ENCODE measurements around the gene PLP1.
"Not testable (repeated sequence)": the region's sequence is repeated elsewhere in the genome, so short reads cannot be mapped to it uniquely, and the experiment has no call there.

The PLP1 gene

GRCh38 chrX:103763541-103763940, 13.1 kb upstream of the PLP1 start:
- not testable (repeated sequence) for H3K27ac Mint-ChIP-seq; H3K36me3 Mint-ChIP-seq (ENCODE audit: low read depth); H3K27me3 Mint-ChIP-seq (ENCODE audit: low read depth); H3K4me3 Mint-ChIP-seq; H3K9me3 Mint-ChIP-seq; H3K4me1 Mint-ChIP-seq (ENCODE audit: low read depth)

DNA sequence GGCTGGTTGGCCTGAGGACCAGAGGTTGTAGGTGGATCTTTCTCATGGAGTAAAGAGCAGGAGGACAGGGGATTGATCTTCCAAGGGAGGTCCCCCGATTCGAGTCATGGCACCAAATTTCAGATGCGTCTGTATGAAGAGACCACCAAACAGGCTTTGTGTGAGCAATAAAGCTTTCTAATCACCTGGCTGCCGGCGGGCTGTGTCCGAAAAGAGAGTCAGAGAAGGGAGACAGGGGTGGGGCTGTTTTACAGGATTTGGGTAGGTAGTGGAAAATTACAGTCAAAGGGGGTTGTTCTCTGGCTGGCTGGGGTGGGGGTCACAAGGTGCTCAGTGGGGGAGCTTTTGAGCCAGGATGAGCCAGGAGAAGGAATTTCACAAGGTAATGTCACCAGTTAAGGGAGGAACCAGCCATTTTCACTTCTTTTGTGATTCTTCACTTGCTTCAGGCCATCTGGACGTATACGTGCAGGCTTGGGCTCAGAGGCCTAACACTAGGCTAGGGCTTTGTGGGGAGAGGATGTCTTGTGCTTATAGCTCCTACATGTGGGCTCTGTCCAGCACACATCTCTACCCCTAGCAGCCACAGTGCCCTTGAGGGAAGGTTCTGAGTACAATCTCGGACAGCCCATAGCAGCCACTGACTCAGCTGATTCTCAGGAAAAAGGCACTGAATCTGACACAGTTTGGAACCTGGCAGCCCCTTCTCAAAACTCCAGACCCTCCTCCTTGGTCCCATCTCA, 9.7 kb upstream of the PLP1 start:
- not testable (repeated sequence) for H3K4me3 Mint-ChIP-seq; H3K9me3 Mint-ChIP-seq; H3K36me3 Mint-ChIP-seq (ENCODE audit: low read depth); H3K4me1 Mint-ChIP-seq (ENCODE audit: low read depth); H3K27me3 Mint-ChIP-seq (ENCODE audit: low read depth); H3K27ac Mint-ChIP-seq

DNA sequence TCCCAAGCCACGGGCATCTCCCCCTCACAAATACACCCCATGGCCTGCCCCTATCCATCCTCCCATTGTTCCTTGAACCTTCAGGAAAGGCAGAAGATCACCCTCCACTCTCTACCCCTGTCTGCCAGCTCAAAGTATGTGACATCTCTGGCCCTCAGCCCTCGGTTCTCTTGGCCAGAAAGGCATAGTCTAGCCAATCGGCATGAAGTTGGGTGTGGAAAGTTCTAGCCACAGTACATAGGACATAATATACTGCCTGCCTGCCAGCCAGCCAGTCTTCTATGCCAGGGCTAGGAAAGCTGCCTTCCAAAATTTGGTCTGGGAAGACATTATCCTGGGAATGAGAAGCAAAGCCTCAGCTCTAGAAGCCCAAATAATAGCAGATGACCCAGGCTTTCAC, 3.2 kb upstream of the PLP1 start:
- H3K27ac Mint-ChIP-seq = no peak overlapping the region
- no peak overlapping the region for H3K4me3 Mint-ChIP-seq
- H3K4me1 Mint-ChIP-seq (ENCODE audit: low read depth) = no peaks in the 10 kb centered on the region
- no peaks in the 10 kb centered on the region for H3K36me3 Mint-ChIP-seq (ENCODE audit: low read depth)
- no peaks in the 10 kb centered on the region for H3K9me3 Mint-ChIP-seq
- H3K27me3 Mint-ChIP-seq (ENCODE audit: low read depth) = peaks cover 15% of the 10 kb centered on the region

DNA sequence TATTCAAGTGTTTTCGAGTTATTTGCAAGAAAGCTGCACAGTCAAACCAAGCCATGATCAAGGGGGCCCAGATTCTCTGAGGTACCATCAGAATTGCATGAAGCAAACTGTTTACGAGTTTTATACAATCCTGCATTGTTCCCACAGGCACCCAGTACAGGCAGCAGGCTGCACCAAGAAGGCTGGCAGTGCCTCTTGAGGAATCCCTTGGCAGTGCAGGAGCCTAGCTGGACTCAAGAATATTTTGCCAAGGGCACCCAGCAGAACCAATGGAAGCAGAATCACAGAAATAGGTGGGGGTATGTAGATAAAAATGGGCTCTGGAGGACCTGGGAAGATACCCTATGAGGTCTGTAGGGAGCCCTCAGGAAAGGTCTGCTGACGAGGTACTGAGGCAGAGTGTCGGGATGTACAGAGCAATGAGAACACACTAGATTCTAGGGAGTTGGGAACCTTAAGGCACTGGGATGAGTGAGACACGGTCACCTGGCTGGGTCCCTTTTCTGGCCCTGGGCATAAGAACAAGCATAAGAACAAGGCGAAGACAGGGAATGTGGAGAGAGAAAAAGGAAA, 2.5 kb upstream of the PLP1 start:
- Mint-ChIP-seq H3K27me3 (ENCODE audit: low read depth) (peaks cover 15% of the 10 kb centered on the region), H3K27ac (no peak overlapping the region)

GRCh38 chrX:103779141-103779789, 2.6 kb downstream of the PLP1 start:
- Mint-ChIP-seq H3K36me3 (ENCODE audit: low read depth) (no peaks in the 10 kb centered on the region), H3K4me3 (no peak overlapping the region), H3K9me3 (no peaks in the 10 kb centered on the region), H3K27me3 (ENCODE audit: low read depth) (peaks cover 11% of the 10 kb centered on the region), H3K27ac (no peak overlapping the region), H3K4me1 (ENCODE audit: low read depth) (peaks cover 3% of the 10 kb centered on the region)

More for the DNA sequence above, 2.5 kb upstream of the PLP1 start:
- H3K4me1 Mint-ChIP-seq (ENCODE audit: low read depth) = no peaks in the 10 kb centered on the region
- H3K36me3 Mint-ChIP-seq (ENCODE audit: low read depth) = no peaks in the 10 kb centered on the region
- H3K9me3 Mint-ChIP-seq = no peaks in the 10 kb centered on the region
- H3K4me3 Mint-ChIP-seq = no peak overlapping the region

- Mint-ChIP-seq H3K9me3 (no peaks in the 10 kb centered on the region), H3K4me3 (no peak overlapping the region), H3K27ac (no peak overlapping the region)
Observed at GRCh38 chrX:103780336-103781061, 3.9 kb downstream of the PLP1 start.

GRCh38 chrX:103781062-103781402, 4.4 kb downstream of the PLP1 start:
- no peaks in the 10 kb centered on the region for H3K9me3 Mint-ChIP-seq
- H3K27me3 Mint-ChIP-seq (ENCODE audit: low read depth) = no peaks in the 10 kb centered on the region
- H3K4me3 Mint-ChIP-seq = no peak overlapping the region

More at GRCh38 chrX:103780336-103781061, 3.9 kb downstream of the PLP1 start:
- Mint-ChIP-seq H3K4me1 (ENCODE audit: low read depth) (peaks cover 3% of the 10 kb centered on the region), H3K27me3 (ENCODE audit: low read depth) (peaks cover 4% of the 10 kb centered on the region), H3K36me3 (ENCODE audit: low read depth) (no peaks in the 10 kb centered on the region)

DNA sequence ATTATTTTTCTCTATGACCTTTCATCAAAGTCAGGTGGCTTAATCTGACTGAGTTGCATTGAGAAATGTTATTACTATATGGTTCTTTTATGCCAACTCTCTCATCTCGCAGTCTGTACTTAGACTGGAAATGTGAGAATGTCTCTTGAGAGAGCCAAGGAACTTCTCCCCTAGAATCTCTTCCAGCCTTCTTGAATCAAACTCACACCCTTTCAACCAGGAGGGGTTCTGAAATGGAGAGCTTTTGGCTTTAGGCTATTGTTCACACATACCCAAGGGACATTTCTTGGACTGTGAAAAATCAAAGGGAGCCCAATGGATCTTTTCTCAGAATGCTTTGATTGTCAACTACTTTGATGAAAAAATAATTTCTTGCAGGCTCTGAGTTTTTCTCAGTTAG, 5.1 kb downstream of the PLP1 start:
- H3K36me3 Mint-ChIP-seq (ENCODE audit: low read depth) = no peaks in the 10 kb centered on the region

More at GRCh38 chrX:103781062-103781402, 4.4 kb downstream of the PLP1 start:
- H3K36me3 Mint-ChIP-seq (ENCODE audit: low read depth) = no peaks in the 10 kb centered on the region
- H3K4me1 Mint-ChIP-seq (ENCODE audit: low read depth) = peaks cover 3% of the 10 kb centered on the region
- H3K27ac Mint-ChIP-seq = no peak overlapping the region

GRCh38 chrX:103782640-103783039, 6.0 kb downstream of the PLP1 start:
- no peaks in the 10 kb centered on the region for H3K9me3 Mint-ChIP-seq
- no peaks in the 10 kb centered on the region for H3K27me3 Mint-ChIP-seq (ENCODE audit: low read depth)
- H3K4me1 Mint-ChIP-seq (ENCODE audit: low read depth) = peaks cover 3% of the 10 kb centered on the region
- H3K27ac Mint-ChIP-seq = no peak overlapping the region
- no peaks in the 10 kb centered on the region for H3K36me3 Mint-ChIP-seq (ENCODE audit: low read depth)
- no peak overlapping the region for H3K4me3 Mint-ChIP-seq

More for the DNA sequence above, 5.1 kb downstream of the PLP1 start:
- Mint-ChIP-seq H3K27me3 (ENCODE audit: low read depth) (no peaks in the 10 kb centered on the region), H3K4me1 (ENCODE audit: low read depth) (peaks cover 3% of the 10 kb centered on the region), H3K9me3 (no peaks in the 10 kb centered on the region), H3K27ac (no peak overlapping the region), H3K4me3 (no peak overlapping the region)

- H3K4me1 Mint-ChIP-seq (ENCODE audit: low read depth) = peaks cover 3% of the 10 kb centered on the region
- H3K27ac Mint-ChIP-seq = no peak overlapping the region
- no peak overlapping the region for H3K4me3 Mint-ChIP-seq
- no peaks in the 10 kb centered on the region for H3K36me3 Mint-ChIP-seq (ENCODE audit: low read depth)
- no peaks in the 10 kb centered on the region for H3K9me3 Mint-ChIP-seq
- H3K27me3 Mint-ChIP-seq (ENCODE audit: low read depth) = no peaks in the 10 kb centered on the region
Observed at GRCh38 chrX:103783196-103783595, 6.6 kb downstream of the PLP1 start.

- peaks cover 3% of the 10 kb centered on the region for H3K4me1 Mint-ChIP-seq (ENCODE audit: low read depth)
- no peaks in the 10 kb centered on the region for H3K27me3 Mint-ChIP-seq (ENCODE audit: low read depth)
- H3K4me3 Mint-ChIP-seq = no peak overlapping the region
- no peak overlapping the region for H3K27ac Mint-ChIP-seq
- no peaks in the 10 kb centered on the region for H3K36me3 Mint-ChIP-seq (ENCODE audit: low read depth)
- no peaks in the 10 kb centered on the region for H3K9me3 Mint-ChIP-seq
Observed at GRCh38 chrX:103783971-103784370, 7.3 kb downstream of the PLP1 start.

DNA sequence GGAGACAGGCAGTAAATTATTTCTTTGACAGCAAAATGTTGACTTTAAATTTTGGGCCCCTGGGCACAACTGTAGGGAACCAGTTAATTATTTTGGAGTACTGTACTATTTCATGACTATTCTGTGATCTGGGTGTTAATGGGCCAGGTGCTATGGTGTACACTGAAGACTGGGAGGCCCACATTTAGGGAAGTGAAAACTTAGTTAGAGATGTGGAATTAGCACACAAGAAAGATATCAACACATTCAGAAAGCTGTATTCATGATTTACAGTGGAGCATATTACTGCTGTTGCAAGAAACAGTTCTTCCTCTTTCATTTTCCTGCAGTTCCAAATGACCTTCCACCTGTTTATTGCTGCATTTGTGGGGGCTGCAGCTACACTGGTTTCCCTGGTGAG, 12.4 kb downstream of the PLP1 start:
- H3K27ac Mint-ChIP-seq = no peak overlapping the region
- no peaks in the 10 kb centered on the region for H3K9me3 Mint-ChIP-seq
- H3K4me3 Mint-ChIP-seq = no peak overlapping the region
- no peaks in the 10 kb centered on the region for H3K36me3 Mint-ChIP-seq (ENCODE audit: low read depth)
- peaks cover 3% of the 10 kb centered on the region for H3K27me3 Mint-ChIP-seq (ENCODE audit: low read depth)
- no peaks in the 10 kb centered on the region for H3K4me1 Mint-ChIP-seq (ENCODE audit: low read depth)

DNA sequence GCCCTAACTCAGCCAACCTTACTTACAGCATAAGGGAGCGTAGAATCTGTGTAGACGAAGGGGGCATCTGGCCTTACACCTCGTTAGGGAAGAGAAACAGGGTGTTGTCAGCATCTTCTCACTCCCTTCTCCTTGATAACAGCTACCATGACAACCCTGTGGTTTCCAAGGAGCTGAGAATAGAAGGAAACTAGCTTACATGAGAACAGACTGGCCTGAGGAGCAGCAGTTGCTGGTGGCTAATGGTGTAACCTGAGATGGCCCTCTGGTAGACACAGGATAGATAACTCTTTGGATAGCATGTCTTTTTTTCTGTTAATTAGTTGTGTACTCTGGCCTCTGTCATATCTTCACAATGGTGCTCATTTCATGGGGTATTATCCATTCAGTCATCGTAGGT, 14.6 kb downstream of the PLP1 start:
- Mint-ChIP-seq H3K4me3 (no peak overlapping the region), H3K36me3 (ENCODE audit: low read depth) (no peaks in the 10 kb centered on the region), H3K9me3 (no peaks in the 10 kb centered on the region), H3K27me3 (ENCODE audit: low read depth) (peaks cover 3% of the 10 kb centered on the region), H3K4me1 (ENCODE audit: low read depth) (no peaks in the 10 kb centered on the region), H3K27ac (no peak overlapping the region)

DNA sequence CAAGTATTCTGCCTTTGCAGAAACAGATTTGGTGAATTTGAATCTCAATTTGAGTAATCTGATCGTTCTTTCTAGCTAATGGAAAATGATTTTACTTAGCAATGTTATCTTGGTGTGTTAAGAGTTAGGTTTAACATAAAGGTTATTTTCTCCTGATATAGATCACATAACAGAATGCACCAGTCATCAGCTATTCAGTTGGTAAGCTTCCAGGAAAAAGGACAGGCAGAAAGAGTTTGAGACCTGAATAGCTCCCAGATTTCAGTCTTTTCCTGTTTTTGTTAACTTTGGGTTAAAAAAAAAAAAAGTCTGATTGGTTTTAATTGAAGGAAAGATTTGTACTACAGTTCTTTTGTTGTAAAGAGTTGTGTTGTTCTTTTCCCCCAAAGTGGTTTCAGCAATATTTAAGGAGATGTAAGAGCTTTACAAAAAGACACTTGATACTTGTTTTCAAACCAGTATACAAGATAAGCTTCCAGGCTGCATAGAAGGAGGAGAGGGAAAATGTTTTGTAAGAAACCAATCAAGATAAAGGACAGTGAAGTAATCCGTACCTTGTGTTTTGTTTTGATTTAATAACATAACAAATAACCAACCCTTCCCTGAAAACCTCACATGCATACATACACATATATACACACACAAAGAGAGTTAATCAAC, 15.3 kb downstream of the PLP1 start:
- Mint-ChIP-seq H3K27ac (no peak overlapping the region), H3K36me3 (ENCODE audit: low read depth) (no peaks in the 10 kb centered on the region), H3K27me3 (ENCODE audit: low read depth) (peaks cover 3% of the 10 kb centered on the region), H3K9me3 (no peaks in the 10 kb centered on the region), H3K4me1 (ENCODE audit: low read depth) (no peaks in the 10 kb centered on the region), H3K4me3 (no peak overlapping the region)

All from T-helper 1 cell treated with Interleukin-12 subunit alpha and Interleukin-12 subunit beta and Interleukin-4 antibody, amounts not matched to agents 30 μg/mL and 1 μg/mL, for 36 hours (primary cell).